PFSK-1 (cell line): ENCODE measurements around the gene SET.

Experiments
- FOXP2 ChIP-seq: optimal IDR thresholded peaks from 2 replicates; pipeline ENCODE3; 2011; ENCODE audit warnings: borderline replicate concordance, control low read depth, inconsistent platforms; ENCODE audit not compliant: insufficient read depth; ENCODE audit errors: extremely low read length, extremely low read depth
- POLR2AphosphoS5 ChIP-seq: IDR thresholded peaks from 2 replicates; pipeline ENCODE4 v1.6.1; 2012; ENCODE audit warnings: low read depth, mild to moderate bottlenecking, control low read depth, low read length, moderate library complexity
- REST ChIP-seq, 2 experiments: IDR thresholded peaks; 2 replicates each; pipeline versions ENCODE4 v1.6.1 to v1.8.0; 2011 to 2012; ENCODE audit warnings: low read depth in 2 of 2, low read length in 2 of 2, control low read depth in 1 of 2, inconsistent platforms in 1 of 2, mild to moderate bottlenecking in 1 of 2, moderate library complexity in 1 of 2; ENCODE audit not compliant: insufficient read depth in 1 of 2
- SIN3A ChIP-seq: IDR thresholded peaks from 2 replicates; pipeline ENCODE4 v1.6.1; 2012; ENCODE audit warnings: mild to moderate bottlenecking, low read length, moderate library complexity, borderline replicate concordance; ENCODE audit not compliant: insufficient read depth
- TAF1 ChIP-seq: IDR thresholded peaks from 2 replicates; pipeline ENCODE4 v1.6.1; 2012; ENCODE audit warnings: low read length, control low read depth, borderline replicate concordance; ENCODE audit not compliant: insufficient read depth

Gene SET

GRCh38 chr9:128651798-128652197, 37.2 kb upstream of the SET start:
- TF ChIP-seq REST (IDR thresholded peaks at IDR 0.05; ENCODE audit: insufficient read depth in 1 of 2, low read depth in 2 of 2, low read length in 2 of 2) (no peak), TAF1 (no peak), SIN3A (no peak), FOXP2 (no peak), POLR2AphosphoS5 (no peak)

GRCh38 chr9:128653908-128654307, 35.1 kb upstream of the SET start:
- TF ChIP-seq TAF1 (no peak), FOXP2 (no peak), SIN3A (no peak), REST (IDR thresholded peaks at IDR 0.05; ENCODE audit: insufficient read depth in 1 of 2, low read depth in 2 of 2, low read length in 2 of 2) (no peak), POLR2AphosphoS5 (no peak)

GRCh38 chr9:128654481-128654880, 34.5 kb upstream of the SET start:
- no peak for TF ChIP-seq TAF1
- no peak for TF ChIP-seq FOXP2
- no peak for TF ChIP-seq REST (IDR thresholded peaks at IDR 0.05; ENCODE audit: insufficient read depth in 1 of 2, low read depth in 2 of 2, low read length in 2 of 2)
- no peak for TF ChIP-seq POLR2AphosphoS5
- no peak for TF ChIP-seq SIN3A

GRCh38 chr9:128656416-128657343, 32.3 kb upstream of the SET start, which contains the start of gene DYNC2I2:
Gene DYNC2I2 (minus strand): TSS chr9:128656847. CDS start chr9:128656726, 121 bp downstream.
- TF ChIP-seq POLR2AphosphoS5 = peak; percentile 49; the same call in 1 of the 2 replicates
- no peak for TF ChIP-seq REST (IDR thresholded peaks at IDR 0.05; ENCODE audit: insufficient read depth in 1 of 2, low read depth in 2 of 2, low read length in 2 of 2)
- TF ChIP-seq TAF1 = 0 out of 2 replicates have a peak, but pooled peaks have one; percentile 76
- TF ChIP-seq SIN3A = peak; percentile 75; the same call in 1 of the 2 replicates
- peak; percentile 75 for TF ChIP-seq FOXP2

GRCh38 chr9:128657344-128657704, 31.7 kb upstream of the SET start:
- no peak for TF ChIP-seq SIN3A
- TF ChIP-seq TAF1 = no peak
- TF ChIP-seq POLR2AphosphoS5 = no peak
- TF ChIP-seq REST (IDR thresholded peaks at IDR 0.05; ENCODE audit: insufficient read depth in 1 of 2, low read depth in 2 of 2, low read length in 2 of 2) = no peak
- no peak for TF ChIP-seq FOXP2
